HG02610 (cell line): ENCODE data around the gene VAV2.

Source experiments
- ATAC-seq: cut with Tn5 transposase; IDR thresholded peaks from one replicate; pipeline ENCODE4 v1.9.1; 2021; ENCODE audit warnings: mild to moderate bottlenecking, moderate library complexity; ENCODE audit not compliant: unreplicated experiment

The VAV2 gene

DNA sequence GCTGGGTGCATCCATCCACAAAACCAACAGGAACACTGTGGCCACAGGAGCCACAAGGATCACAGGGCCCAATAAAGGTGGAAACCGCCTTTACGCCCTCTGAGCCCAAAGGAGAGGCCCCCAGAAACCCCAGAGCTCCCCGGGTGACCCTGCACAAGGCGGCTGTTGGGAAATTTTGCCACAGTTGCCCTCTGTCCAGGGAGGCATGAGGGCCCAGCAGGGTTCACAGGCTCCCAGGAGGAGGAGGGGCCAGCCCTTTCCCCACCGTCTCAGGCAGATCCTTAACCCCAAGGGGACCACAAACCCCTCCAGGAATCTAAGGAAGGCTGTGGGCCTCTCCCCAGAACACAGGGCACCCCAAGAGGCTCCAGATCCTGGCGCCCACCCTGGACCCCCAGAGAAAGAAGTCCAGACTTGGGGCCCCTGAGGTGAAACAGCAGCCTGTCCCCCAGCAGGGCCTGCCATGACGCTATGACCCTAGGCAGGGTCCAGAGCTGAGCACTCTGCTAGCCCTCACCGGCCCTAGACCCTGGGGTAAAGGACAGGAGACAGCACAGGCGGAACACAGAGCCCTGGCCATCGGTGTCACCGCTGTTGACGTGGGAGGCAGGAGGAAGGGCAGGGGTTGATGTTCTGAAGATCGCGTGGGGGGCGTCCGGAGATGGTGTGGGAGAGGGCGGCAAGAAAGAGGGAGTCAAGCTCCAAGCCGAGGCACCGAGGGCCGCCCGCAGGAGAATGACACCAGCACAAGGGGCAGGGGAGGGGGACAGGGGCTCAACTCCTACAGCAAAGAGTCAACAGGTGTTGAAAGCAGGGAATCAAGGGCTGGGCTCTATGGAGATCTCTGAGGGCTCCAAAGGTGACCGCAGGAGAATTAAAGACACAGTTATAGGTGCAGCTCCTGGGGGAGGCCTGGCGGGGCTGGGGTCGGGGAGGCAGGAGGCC is 97.5 kb downstream of the VAV2 start:
- no peak for ATAC-seq

DNA sequence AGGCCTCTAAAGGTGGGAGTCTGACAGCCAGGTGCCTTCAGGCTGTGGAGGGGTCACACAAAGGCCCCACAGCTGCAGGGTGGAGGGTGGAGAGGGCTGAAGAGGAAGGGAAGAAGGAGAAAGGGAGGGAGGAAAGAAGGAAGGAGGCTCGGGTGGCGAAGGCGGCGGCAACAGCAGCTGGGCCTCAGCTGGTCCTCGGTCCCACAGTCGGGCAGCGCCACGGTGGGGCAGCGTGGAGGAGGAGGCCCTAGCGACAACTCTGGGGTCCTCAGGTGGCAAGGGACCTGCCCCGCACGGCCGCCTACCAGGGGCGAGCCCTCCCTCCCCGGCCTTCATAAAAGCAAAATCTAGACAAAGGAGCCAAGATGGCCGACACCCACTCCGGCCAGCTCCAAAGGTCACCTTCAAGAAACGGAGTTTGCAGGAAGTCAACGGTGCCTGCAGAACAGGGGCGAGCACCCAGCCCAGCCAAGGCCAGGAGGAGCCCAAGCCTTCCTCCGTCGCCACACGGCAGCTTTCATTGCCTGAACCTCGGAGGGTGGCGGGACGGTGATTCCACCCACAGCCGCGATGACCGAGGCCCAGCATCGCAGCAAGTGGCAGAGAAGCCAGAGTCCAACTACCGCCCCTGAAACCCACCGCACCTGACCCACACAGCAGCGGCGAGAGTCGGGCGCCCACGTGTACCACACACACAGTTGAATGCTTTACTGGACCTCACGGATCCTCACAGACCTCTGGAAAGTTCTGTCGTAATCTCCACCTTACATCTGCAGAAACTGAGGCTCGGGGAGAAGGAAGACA is 98.7 kb downstream of the VAV2 start:
- ATAC-seq: no peak

DNA sequence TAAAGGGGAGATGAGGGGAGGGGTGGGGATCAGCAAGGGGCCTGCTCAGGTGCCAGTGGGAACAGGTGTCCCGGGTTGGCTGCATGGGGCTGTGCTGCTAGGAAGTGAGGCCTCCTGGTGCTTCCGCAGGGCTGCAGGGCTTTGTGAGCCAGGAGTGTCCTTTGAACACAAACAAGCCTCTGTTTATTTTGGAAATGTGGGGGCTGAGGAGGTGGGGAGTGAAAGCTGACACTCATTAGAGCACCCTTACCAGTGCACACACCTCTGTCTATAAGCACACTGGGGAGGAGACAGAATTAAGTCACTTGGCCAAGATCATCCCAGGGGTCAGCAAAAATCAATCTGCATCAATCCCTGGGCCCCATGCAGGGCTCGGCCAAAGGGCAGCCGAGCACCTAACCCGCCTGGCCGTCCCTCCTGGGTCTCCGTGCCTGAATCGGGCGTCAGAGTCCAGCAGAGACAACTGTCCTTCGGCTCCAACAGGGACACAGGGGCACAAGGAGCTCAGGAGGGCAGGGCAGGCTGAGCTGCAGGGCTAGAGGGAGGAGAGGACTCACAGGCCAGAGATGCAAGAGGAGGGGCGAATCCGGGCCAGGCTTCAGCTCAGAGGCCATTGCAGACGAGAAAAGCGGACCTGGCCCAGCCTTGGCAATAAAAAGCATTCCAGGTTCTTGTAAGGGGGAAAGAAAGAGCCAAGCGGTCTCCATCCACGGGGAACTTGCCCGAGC is 99.8 kb downstream of the VAV2 start:
- no peak for ATAC-seq

DNA sequence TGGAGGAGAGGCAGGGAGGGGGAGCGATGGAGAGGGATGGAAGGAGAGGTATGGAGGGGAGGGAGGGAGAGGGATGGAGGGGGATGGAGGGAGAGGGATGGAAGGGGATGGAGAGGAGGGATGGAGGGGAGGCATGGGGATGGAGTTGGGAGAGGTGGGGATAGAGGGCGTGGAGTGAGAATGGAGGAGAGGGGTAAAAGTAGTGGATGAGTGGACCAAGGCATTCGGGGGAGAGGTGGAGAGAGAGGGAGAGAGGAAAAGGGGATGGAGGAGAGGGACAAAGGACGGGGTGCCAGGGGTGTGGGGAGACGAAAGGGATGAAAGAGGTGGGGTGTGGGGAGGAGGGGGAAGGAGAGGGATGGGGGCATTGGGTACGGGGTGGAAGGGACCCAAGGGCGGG is 100.4 kb downstream of the VAV2 start:
- ATAC-seq: no peak

DNA sequence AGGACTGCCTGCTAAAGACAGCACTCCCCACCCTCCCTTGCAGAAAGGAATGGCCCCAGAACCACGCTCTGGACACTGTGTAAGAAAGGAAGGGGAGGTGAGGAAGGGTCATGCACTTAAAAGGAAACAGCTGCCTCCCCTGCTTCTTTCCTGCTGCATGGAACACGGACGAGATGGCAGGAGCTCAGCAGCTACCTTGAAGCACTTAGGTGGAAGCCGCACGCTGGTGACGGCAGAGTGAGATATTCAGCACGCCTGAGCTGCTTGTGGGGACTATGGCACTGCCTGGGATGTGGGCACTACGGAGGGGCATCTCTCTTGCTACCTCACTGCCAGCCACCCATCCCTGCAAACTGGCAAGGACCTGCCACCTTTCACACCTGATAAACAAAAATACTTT is 101.5 kb downstream of the VAV2 start:
- no peak for ATAC-seq

DNA sequence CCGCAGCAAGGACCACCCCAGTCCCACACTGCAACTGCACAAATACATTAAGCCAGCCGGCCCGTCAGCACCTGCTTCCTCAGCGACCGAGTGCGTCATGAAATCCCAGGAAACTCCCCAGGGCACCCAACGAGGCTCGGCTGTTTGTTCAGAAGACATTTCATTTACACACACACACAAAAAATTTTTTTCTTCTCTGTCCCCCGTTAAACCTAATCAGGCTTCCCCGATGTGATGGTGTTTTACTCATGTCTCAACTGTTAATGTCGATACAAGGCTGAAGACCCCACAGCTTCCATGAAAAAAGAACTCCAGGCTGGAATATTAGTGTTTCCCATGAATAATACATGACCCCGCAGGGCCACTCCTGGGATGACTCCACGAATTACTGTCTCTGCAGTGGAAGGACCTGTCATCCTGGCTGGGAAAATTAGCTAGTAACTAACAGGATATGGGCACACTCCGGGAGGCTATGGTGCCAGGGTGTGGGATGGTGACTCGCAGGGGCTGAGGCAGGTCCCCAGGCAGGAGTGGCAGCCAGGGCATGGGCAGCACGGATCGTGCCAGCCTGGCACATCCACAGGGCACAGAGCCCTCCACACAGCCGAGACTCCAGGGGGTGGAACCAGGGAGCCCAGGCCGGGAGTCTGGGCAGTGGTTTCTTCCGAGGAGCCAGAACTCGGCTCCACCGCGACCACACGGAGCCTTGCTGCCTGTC is 102.4 kb downstream of the VAV2 start:
- no peak for ATAC-seq

DNA sequence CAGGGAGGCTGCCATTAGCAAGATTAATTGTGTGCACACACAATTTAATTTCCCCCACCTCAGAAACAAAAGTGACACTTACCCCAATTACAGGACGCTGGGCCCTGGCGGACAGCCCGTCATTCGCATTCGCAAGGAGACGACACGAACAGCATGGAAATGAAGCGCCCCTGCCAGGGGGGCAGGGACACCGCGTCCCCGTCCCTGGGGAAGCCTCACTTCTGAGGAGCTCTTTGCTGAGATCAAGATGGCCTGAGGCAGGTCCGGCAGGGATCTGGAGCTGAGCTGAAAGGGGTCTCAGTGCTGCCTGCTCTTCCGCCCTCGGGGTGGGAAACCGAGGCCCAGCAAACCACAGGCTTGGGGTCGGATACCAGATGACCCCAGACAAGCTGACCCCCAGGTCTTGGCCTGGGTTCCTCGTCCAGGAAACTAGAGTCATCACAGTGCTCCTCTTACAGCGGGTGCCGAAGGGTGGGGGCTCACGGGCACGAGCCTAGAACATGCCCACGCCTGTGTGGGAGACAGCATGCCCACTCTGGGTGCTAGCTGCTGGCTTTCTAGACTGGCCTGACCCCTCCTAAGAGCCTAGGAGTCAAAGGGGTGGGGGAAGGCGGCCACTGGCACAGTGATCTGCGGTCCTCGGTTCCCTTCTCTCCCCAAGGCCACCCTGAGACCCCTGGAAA is 103.2 kb downstream of the VAV2 start:
- ATAC-seq: no peak

DNA sequence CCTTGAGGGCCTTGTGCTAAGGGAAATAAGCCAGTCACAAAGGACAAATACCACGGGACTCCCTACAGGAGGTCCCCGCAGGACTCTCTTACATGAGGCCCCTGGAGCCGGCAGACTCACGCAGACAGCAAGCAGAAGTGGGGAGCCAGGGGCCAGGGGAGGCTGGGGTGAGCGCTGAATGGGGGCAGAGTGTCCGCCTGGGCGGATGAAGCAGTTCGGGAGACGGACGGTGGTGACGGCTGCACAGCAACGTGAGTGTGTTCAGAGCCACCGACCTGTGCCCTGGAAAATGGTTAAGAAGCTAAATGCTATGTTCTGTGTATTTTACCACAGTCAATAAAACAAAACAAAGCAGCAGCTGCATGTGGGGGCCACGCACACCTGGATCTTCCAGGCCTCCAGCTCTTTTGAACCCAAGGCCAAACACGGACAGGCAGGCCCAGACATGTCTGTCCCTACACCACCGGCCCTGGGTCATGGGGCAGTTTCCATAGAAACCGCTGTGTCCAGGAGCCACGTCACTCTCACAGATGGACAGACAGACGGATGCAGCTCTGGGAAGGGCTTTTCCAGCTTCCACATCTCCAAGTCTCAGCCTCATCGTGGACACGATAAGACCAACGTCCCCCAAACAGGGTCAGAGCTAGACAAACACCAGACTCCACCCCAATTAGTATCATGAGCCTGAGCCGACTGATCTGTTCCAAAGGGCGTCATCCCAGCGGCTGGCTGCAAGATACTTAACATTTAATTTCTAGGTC is 103.9 kb downstream of the VAV2 start:
- ATAC-seq: no peak

DNA sequence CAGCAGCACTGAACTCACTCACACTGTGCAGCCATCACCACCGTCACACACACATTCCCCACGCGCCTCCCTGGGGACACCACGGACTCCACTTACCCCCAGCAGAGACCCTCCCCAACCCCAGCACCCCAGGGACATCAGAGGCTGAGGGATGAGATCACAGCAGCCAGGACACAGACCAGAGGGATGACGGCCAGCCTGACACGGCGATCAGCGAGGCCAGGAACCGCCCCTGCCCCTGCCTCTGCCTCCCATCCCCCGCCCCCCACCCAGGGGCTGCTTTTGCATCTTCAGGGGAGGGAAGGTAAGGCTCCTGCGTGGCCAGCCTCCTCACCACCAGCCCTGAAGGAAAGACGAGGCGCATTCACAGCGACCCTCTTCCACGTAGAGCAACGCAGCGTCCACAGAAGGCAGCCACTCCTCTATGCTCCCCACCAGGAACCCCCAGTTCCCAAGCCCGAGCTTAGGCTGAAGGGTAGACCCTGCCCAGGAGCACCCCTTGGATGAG is 104.5 kb downstream of the VAV2 start:
- no peak for ATAC-seq

DNA sequence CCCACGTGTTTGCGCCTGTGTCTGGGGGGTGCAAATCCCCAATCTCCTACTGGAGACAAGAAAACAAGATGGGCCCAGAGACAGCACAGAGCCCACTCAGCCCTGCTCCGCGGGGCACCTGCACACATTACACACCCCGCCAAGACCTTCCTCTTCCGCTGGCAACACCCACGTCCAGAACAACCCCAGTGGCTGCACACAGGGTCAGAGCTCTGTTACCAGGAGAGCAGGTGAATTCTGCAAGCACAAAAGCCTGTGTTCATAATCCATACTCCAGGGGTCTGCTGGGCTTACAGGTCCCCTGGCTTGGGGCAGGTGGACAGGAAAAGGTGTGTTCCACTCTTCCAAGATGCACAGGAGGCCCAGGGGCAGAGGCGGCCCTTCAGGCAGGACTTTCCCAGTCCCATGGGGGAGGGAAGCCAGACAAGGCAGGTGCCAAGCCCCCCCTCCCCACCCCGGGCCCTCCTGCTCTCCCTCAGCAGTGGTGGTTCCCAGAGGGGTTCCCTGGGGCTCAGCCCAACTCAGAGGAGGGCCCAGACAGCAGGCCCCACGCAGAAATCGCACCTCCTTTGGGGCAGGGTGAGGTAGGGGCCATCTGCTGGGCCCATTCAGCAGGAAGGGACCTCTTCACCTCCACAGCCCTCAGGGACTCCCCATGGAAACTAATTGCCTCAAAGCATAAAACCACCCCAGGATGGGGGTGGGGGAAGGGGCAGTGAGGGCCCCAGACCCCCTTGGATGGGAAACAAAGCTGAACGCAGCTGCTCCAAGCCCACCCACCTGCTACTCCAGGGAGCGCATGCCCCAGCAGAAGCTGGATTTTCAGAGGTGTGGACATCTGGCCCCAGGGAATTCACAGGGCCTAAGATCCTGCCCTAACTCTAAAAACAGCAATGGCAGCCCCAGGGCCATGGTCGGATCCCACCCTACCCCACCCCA is 105.3 kb downstream of the VAV2 start:
- no peak for ATAC-seq

DNA sequence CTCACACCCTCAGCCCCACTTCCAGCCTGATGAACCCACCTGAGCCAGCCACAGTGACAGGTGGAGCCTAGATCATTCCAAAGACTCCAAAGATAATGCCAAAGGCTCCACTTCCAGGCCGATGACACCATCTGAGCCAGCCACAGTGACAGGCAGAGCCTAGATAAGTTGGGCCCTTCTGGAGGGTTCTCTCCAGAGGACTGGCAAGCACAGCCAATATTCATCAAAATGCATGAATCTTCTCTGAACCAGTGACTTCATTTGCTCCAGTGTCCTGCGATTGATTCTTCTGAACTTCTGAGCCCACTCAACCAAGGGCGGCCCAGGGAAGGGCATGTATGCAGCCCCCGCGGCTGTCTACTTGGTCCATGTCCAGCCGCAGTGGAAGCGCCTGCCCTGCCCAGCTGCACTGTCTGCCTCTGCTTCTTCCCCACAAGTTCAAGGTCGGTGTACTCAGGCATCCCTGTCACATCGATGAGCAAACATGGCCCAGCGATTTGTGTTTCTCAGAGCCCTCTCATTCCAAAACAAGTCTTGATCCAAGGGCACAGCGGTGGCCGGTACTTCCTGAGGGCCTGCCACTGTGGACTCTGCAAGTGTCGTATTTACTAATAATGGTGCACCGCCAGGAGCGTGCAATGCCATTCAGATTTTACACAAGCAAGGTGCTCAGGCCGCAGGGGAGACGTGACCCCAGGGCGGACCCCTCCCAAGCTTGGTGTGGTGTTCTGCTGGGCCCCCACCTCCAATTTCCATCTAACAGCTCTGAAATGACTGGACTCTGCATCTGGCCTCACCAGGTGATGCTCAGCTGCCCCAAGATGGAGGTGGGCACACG is 107.0 kb downstream of the VAV2 start:
- no peak for ATAC-seq

DNA sequence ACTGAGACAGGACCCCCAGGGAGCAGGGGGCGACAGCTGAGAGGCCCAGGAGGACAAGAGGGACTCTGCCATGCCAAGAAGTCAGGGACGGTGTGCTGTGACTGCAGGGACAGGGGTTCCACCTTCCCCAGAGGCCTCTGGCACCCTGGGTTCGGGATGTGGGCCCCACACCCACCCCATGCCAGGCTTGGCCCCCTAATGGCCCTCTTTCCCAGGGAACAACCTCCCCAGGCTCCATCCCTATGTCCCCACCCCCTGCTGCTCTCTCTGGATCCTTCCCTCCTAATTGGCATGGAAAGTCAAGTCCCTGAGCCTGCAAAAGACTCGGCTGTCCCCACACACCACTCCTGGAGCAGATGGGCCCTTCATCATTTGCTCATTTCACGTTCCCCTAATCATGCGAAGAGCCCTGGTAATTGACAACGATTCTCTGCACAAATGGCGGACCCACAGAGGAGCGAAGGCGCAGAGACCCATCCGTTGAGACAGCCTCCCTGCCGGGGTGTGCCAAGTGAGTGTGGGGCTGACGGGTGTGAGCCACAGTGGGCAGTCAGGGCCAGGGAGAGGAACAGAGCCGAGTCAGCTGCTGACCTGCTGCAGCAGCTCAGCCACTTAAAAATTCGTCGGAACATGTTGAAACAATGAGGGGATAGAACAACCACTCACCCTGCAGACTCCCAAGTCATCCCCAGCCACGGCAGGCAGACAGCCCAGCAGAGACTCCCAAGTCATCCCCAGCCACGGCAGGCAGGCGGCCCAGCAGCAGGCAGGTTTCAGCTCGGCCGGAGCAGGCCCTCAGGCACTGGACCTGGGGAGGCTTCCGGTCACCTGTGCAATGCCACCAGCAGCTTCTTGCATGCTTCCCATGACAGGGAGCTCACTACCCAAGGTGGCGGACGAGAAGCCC is 109.0 kb downstream of the VAV2 start:
- no peak for ATAC-seq

DNA sequence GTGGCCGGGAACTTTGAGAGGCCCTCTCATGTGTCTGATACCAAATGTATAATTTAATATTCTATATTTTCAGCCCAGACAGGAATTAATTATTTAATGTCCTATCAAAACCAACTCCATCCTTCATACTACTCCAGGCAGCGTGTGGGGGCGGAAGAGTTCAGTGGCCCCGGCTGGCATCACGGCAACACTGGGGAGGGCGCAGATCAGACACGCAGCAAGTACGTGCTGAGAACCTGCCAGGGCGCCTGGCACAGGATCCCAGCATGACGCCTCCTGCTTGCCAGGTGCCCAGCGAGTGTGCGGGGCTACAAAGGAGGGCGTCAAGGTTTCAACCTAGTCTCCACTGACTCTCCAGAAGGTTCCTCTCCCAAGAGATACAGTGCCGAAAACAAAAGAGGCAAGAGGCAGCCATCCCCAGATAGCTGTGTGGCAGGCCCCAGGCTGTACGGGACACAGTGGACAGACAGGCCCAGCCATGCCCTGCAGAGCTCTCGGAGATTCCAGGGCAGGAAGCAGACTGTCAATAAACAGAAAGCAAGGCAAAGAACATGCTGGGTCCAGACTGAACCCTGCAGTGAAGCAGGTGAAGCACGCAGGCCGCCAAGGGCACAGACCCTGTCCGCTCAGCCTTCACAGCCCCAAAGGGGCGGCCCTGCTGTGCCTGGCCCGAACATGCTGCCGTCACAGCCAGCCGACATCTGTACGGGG is 110.3 kb downstream of the VAV2 start:
- ATAC-seq: no peak

DNA sequence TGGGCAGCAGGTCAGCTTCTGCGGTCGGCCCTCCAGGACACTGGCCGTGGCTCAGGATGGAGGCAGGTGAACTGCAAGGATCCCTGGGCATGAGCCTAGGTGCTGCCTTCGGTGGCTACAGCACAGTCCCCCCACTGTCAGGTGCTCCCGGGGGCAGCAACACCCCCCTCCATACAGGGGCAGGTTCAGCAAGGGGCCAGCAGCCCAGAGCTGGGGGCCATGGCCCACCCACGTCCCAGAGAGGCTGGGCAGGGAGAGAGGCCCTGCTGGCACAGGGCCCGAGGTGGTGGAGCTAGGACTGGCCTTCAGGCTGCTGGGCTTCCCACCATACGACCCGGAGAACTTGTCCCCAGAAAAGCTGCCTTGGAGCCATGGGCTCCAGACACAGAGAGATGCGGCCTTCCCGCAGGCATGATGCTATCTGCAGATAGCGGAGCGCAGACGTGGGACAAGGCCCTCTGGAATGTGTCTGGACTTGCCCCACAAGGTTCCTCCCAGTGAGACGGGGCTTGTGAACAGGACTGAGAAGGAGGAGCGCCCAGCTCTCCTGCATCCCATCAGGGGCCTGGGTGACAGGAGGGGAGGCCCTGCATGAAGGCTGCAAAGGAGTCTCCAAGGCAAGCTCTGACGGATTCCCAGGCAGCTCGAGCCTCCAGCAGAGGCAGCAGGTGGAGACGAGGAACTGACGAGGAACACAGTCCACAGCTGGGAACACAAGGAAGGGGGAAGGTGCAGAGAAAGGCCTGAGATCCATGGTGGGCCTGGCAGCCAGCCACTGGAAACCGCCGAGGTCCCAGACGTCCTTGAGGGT is 111.1 kb downstream of the VAV2 start:
- no peak for ATAC-seq

DNA sequence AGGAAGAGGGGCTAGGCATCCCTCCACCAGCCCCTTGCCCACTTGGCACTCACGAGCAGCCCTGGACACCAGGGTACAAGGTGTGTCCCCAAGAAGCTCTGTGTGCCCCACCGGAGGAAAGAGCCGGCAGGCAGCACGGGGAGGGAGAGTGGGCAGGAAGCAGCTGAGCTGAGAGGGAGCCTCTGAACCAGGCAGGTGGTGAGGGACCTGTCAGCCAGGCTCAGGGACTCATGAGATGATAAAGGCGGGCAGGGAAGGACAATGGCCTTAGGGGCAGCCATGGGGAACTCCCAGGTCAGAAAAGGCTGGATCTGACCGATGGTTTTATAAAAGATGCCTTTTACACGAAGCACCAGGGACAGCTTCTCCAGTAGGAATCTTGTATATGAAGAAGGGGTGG is 112.0 kb downstream of the VAV2 start:
- ATAC-seq: no peak
